Mammary epithelial cell (primary cell): ENCODE results near the gene KCNN1.

Experiments used
- CTCF ChIP-seq, 2 donors: IDR thresholded peaks in 1 of 2; conservative IDR thresholded peaks in 1 of 2; 2 replicates each; pipeline ENCODE4 v1.5.1; 2011 to 2012; ENCODE audit warnings: inconsistent platforms in 2 of 2, low read length in 2 of 2, mild to moderate bottlenecking in 2 of 2, control low read depth in 1 of 2, low read depth in 1 of 2; ENCODE audit not compliant: insufficient read depth in 1 of 2; ENCODE audit errors: extremely low read depth in 1 of 2
- EZH2 ChIP-seq: IDR thresholded peaks from 2 replicates; pipeline ENCODE4 v1.6.1; 2012; ENCODE audit warnings: low read length, inconsistent platforms, borderline replicate concordance

- TF ChIP-seq CTCF (conservative IDR thresholded peaks at IDR 0.05 in 1 of 2, IDR thresholded peaks at IDR 0.05 in 1 of 2; ENCODE audit: extremely low read depth in 1 of 2, insufficient read depth in 1 of 2, low read depth in 1 of 2, low read length in 2 of 2): no peak
- TF ChIP-seq EZH2: no peak
These were observed 33.0 kb downstream of the KCNN1 start for GRCh38 chr19:17999684-18000479.
